ENCODE data around the gene F10. TPM values are rescaled to one million over a fixed set of nuclear protein-coding genes. Genes with fewer than 3 reads are reported as not detected.

F10 gene
- total and polyA plus RNA-seq, 2 experiments from 2014 or later = 0.76 to 1.6 TPM

GRCh38 chr13:113120300-113121182 is 2.1 kb upstream of the F10 start:
- Mint-ChIP-seq H3K4me1 (peaks cover 11% of the 10 kb centered on the region), H3K27ac (no peak overlapping the region), H3K9me3 (no peaks in the 10 kb centered on the region), H3K27me3 (ENCODE audit: insufficient read depth, low read depth, poor library complexity) (peaks cover 15% of the 10 kb centered on the region), H3K4me3 (no peak overlapping the region), H3K36me3 (ENCODE audit: low read depth) (no peaks in the 10 kb centered on the region; the same call in 2 of the 3 replicates)
- no peaks in the 10 kb centered on the region for H3K27me3 ChIP-seq (ENCODE audit: insufficient read depth)
- no peaks in the 10 kb centered on the region for H3K4me1 ChIP-seq (ENCODE audit: insufficient read depth)
- ATAC-seq = no peak
- H3K4me2 ChIP-seq = no peak overlapping the region
- TF ChIP-seq STAT1 (IDR thresholded peaks at IDR 0.05; ENCODE audit: unreplicated experiment) = no peak
- TF ChIP-seq EZH2phosphoT487 (IDR thresholded peaks at IDR 0.05; ENCODE audit: unreplicated experiment) = no peak
- TF ChIP-seq CREB1 (CRISPR knock-in tag; IDR thresholded peaks at IDR 0.05; ENCODE audit: low read depth) = no peak
- no peak for TF ChIP-seq ZNF114 (CRISPR knock-in tag; IDR thresholded peaks at IDR 0.05)
- TF ChIP-seq EZH2 (IDR thresholded peaks at IDR 0.05; ENCODE audit: low read depth, unreplicated experiment) = no peak
- TF ChIP-seq CTCF (conservative IDR thresholded peaks at IDR 0.05; ENCODE audit: low read depth in 2 of 2) = no peak
- TF ChIP-seq ETS1 (IDR thresholded peaks at IDR 0.05) = no peak
- no peak for TF ChIP-seq NANOG (IDR thresholded peaks at IDR 0.05; ENCODE audit: borderline replicate concordance)
- TF ChIP-seq ZNF331 (CRISPR knock-in tag; IDR thresholded peaks at IDR 0.05; ENCODE audit: low read depth) = no peak
- TF ChIP-seq POLR2AphosphoS5 (IDR thresholded peaks at IDR 0.05; ENCODE audit: low read depth) = no peak
- H3F3A ChIP-seq (replicated peaks; ENCODE audit: low read depth) = no peaks in the 10 kb centered on the region
- H3K4me3 ChIP-seq = no peak overlapping the region
- H2AFZ ChIP-seq = no peak overlapping the region
- H3K9me2 ChIP-seq (ENCODE audit: insufficient read depth) = no peaks in the 10 kb centered on the region
- H4K20me1 ChIP-seq (replicated peaks; ENCODE audit: insufficient read depth) = no peaks in the 10 kb centered on the region
- DNase-seq (ENCODE audit: low spot score) = no peak
- no peaks in the 10 kb centered on the region for H3K79me2 ChIP-seq (replicated peaks; ENCODE audit: insufficient read depth)
- H3K27ac ChIP-seq (ENCODE audit: low read depth) = no peak overlapping the region
- H3K36me3 ChIP-seq (ENCODE audit: insufficient read depth) = no peaks in the 10 kb centered on the region

- Mint-ChIP-seq H3K27me3 (ENCODE audit: insufficient read depth, low read depth, poor library complexity) (peaks cover 17% of the 10 kb centered on the region), H3K4me1 (peaks cover 11% of the 10 kb centered on the region), H3K36me3 (ENCODE audit: low read depth) (no peaks in the 10 kb centered on the region; the same call in 2 of the 3 replicates), H3K4me3 (no peak overlapping the region), H3K27ac (no peak overlapping the region), H3K9me3 (no peaks in the 10 kb centered on the region)
- H3K27me3 ChIP-seq (ENCODE audit: insufficient read depth) = no peaks in the 10 kb centered on the region
- no peaks in the 10 kb centered on the region for H3K9me2 ChIP-seq (ENCODE audit: insufficient read depth)
- no peak overlapping the region for H2AFZ ChIP-seq
- H3K4me1 ChIP-seq (ENCODE audit: insufficient read depth) = no peaks in the 10 kb centered on the region
- no peaks in the 10 kb centered on the region for H3K79me2 ChIP-seq (replicated peaks; ENCODE audit: insufficient read depth)
- no peak overlapping the region for H3K4me2 ChIP-seq
- DNase-seq (ENCODE audit: low spot score) (no peak), ATAC-seq (no peak)
- no peaks in the 10 kb centered on the region for H3K36me3 ChIP-seq (ENCODE audit: insufficient read depth)
- no peak overlapping the region for H3K27ac ChIP-seq (ENCODE audit: low read depth)
- no peak overlapping the region for H3K4me3 ChIP-seq
- no peaks in the 10 kb centered on the region for H4K20me1 ChIP-seq (replicated peaks; ENCODE audit: insufficient read depth)
- no peaks in the 10 kb centered on the region for H3F3A ChIP-seq (replicated peaks; ENCODE audit: low read depth)
- no peak for TF ChIP-seq ZNF114 (CRISPR knock-in tag; IDR thresholded peaks at IDR 0.05)
- TF ChIP-seq REST (IDR thresholded peaks at IDR 0.05; ENCODE audit: unreplicated experiment) = no peak
Observed at GRCh38 chr13:113121183-113121927, 1.2 kb upstream of the F10 start.

All from GM23338 (cell line).